ENCODE data around the gene CEP83. TPM values are rescaled to one million over a fixed set of nuclear protein-coding genes. Genes with fewer than 3 reads are reported as not detected.
"Not testable (repeated sequence)": the region's sequence is repeated elsewhere in the genome, so short reads cannot be mapped to it uniquely, and the experiment has no call there.

CEP83 gene
- total RNA-seq, 2 donors from 2014 or later = 10.3 to 17.5 TPM

GRCh38 chr12:94405413-94406116 is 54.1 kb downstream of the CEP83 start:
- no peak overlapping the region for H3K4me3 ChIP-seq

GRCh38 chr12:94404854-94405253 is 54.8 kb downstream of the CEP83 start:
- Histone ChIP-seq H3K27me3 (no peaks in the 10 kb centered on the region), H3K36me3 (no peaks in the 10 kb centered on the region), H3K27ac (no peak overlapping the region), H3K4me3 (no peak overlapping the region), H3K9ac (ENCODE audit: low read depth in 2 of 2, low read length in 2 of 2) (no peak overlapping the region), H3K4me1 (no peaks in the 10 kb centered on the region), H3K9me3 (no peaks in the 10 kb centered on the region)
- intact Hi-C loops (cut with DNase I) = no loop called here
- no peak for TF ChIP-seq CTCF (IDR thresholded peaks at IDR 0.05)
- DNase-seq = no peak

More at GRCh38 chr12:94405413-94406116, 54.1 kb downstream of the CEP83 start:
- Histone ChIP-seq H3K27me3 (no peaks in the 10 kb centered on the region), H3K36me3 (no peaks in the 10 kb centered on the region), H3K4me1 (no peaks in the 10 kb centered on the region), H3K27ac (no peak overlapping the region), H3K9me3 (no peaks in the 10 kb centered on the region), H3K9ac (ENCODE audit: low read depth in 2 of 2, low read length in 2 of 2) (no peak overlapping the region)
- TF ChIP-seq CTCF (IDR thresholded peaks at IDR 0.05) = no peak
- DNase-seq = no peak
- intact Hi-C loops (cut with DNase I) = no loop called here

GRCh38 chr12:94401326-94401725 is 58.3 kb downstream of the CEP83 start:
- no peak overlapping the region for H3K27ac ChIP-seq
- TF ChIP-seq CTCF (IDR thresholded peaks at IDR 0.05) = no peak
- H3K4me3 ChIP-seq = no peak overlapping the region
- no peaks in the 10 kb centered on the region for H3K9me3 ChIP-seq
- H3K36me3 ChIP-seq = no peaks in the 10 kb centered on the region
- H3K9ac ChIP-seq (ENCODE audit: low read depth in 2 of 2, low read length in 2 of 2) = no peak overlapping the region
- no peaks in the 10 kb centered on the region for H3K4me1 ChIP-seq
- no peaks in the 10 kb centered on the region for H3K27me3 ChIP-seq
- no peak for DNase-seq
- intact Hi-C loops (cut with DNase I) = no loop called here

- H3K4me1 ChIP-seq; DNase-seq; H3K4me3 ChIP-seq; H3K36me3 ChIP-seq; intact Hi-C loops (cut with DNase I); H3K9ac ChIP-seq (ENCODE audit: low read depth in 2 of 2, low read length in 2 of 2); H3K27me3 ChIP-seq; H3K27ac ChIP-seq; H3K9me3 ChIP-seq: not testable (repeated sequence)
Measured at GRCh38 chr12:94398685-94399084, 61.0 kb downstream of the CEP83 start.

- H3K4me3 ChIP-seq = no peak overlapping the region
- H3K27me3 ChIP-seq = no peaks in the 10 kb centered on the region
- intact Hi-C loops (cut with DNase I) = no loop called here
- H3K27ac ChIP-seq = no peak overlapping the region
- H3K9ac ChIP-seq (ENCODE audit: low read depth in 2 of 2, low read length in 2 of 2) = no peak overlapping the region
- DNase-seq = no peak
- no peaks in the 10 kb centered on the region for H3K4me1 ChIP-seq
- TF ChIP-seq CTCF (IDR thresholded peaks at IDR 0.05) = no peak
- H3K9me3 ChIP-seq = no peaks in the 10 kb centered on the region
- no peaks in the 10 kb centered on the region for H3K36me3 ChIP-seq
Measured at GRCh38 chr12:94397401-94397800, 62.3 kb downstream of the CEP83 start.

GRCh38 chr12:94396014-94396413 is 63.7 kb downstream of the CEP83 start:
- H3K4me1 ChIP-seq; DNase-seq; H3K27ac ChIP-seq; H3K4me3 ChIP-seq; H3K9me3 ChIP-seq; H3K27me3 ChIP-seq; H3K36me3 ChIP-seq; intact Hi-C loops (cut with DNase I); H3K9ac ChIP-seq (ENCODE audit: low read depth in 2 of 2, low read length in 2 of 2): not testable (repeated sequence)

Data from colonic mucosa (tissue), 4 donors.